Measurements from ENCODE around the gene KLF18. TPM values are rescaled to one million over a fixed set of nuclear protein-coding genes. Genes with fewer than 3 reads are reported as not detected.

The KLF18 gene
- polyA plus RNA-seq, 1 donor (not counting 4 experiments of a cell fraction or from before 2014, with no cell fraction given) = not detected

GRCh38 chr1:44090429-44091252, 50.8 kb downstream of the KLF18 start:
- Histone ChIP-seq H2AFZ (ENCODE audit: control insufficient read depth, low read length) (no peak overlapping the region), H3K4me2 (ENCODE audit: control insufficient read depth, extremely low read depth, insufficient read depth, low read depth, low read length) (no peak overlapping the region), H3K4me1 (ENCODE audit: control insufficient read depth, extremely low read depth, insufficient read depth, low read length) (peaks cover 2% of the 10 kb centered on the region), H3K9me3 (ENCODE audit: control insufficient read depth, low read depth, low read length) (no peaks in the 10 kb centered on the region), H3K9ac (ENCODE audit: control insufficient read depth, extremely low read depth, insufficient read depth, low read length) (no peak overlapping the region), H3K9me1 (ENCODE audit: control insufficient read depth, extremely low read depth, insufficient read depth, low read length) (no peaks in the 10 kb centered on the region), H3K36me3 (ENCODE audit: control insufficient read depth in 2 of 2, extremely low read depth in 1 of 2, insufficient read depth in 2 of 2, low read length in 2 of 2) (no peaks in the 10 kb centered on the region), H3K79me2 (ENCODE audit: control insufficient read depth, insufficient read depth, low read length) (no peaks in the 10 kb centered on the region), H3K4me3 (ENCODE audit: control insufficient read depth in 2 of 3, extremely low read depth in 1 of 3, insufficient read depth in 2 of 3, low read depth in 1 of 3, low read length in 3 of 3) (no peak overlapping the region), H3K27me3 (ENCODE audit: control insufficient read depth, extremely low read depth, insufficient read depth, low read length) (peaks cover 3% of the 10 kb centered on the region), H4K20me1 (ENCODE audit: control insufficient read depth, extremely low read depth, insufficient read depth, low read length) (no peaks in the 10 kb centered on the region), H3K27ac (ENCODE audit: control insufficient read depth, insufficient read depth, low read length) (no peak overlapping the region)
- FAIRE-seq = no peak
- TF ChIP-seq EZH2 (IDR thresholded peaks at IDR 0.05; ENCODE audit: low read length) (no peak), CTCF (optimal IDR thresholded peaks at IDR 0.05 in 1 of 3, IDR thresholded peaks at IDR 0.05 in 1 of 3, conservative IDR thresholded peaks at IDR 0.05 in 1 of 3; ENCODE audit: extremely low read depth in 1 of 3, insufficient read depth in 2 of 3, low read length in 3 of 3) (no peak)
- no peak for DNase-seq (ENCODE audit: low read depth, low spot score)
- dilution Hi-C loops (cut with MboI; ENCODE audit: extremely low pct_ligation_motif_present, low sequenced_read_pairs) = no loop called here

DNA sequence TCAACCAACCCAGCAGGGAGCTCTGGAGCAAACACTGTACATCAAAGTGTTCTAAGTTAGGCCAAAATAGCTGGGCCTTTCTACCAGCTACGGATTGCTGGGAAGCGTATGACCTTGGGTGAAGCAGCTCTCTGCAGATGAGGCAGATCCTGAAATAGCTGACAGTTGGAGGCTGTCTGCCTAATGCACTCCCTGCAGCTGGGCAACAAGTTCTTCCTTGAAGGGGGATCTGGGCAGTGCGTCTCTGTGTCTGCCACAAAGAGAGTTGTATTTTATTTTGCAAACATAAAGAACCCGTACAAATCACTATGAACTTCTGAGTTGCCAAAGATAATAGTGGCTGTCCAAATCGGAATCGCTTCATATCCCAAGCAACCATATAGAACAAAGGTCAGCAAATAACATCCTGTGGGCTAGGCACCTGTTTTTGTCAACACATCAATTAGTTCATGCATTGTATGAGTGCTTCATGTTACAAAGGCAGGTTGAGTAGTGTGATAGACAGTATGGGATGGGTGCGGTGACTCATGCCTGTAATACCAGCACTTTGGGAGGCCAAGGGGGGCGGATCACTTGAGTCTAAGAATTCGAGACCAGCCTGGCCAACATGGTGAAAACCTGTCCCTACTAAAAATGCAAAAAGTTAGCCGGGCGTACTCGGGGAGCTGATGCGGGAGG, 51.9 kb downstream of the KLF18 start:
- no peak overlapping the region for H3K27ac ChIP-seq (ENCODE audit: control insufficient read depth, insufficient read depth, low read length)
- H3K4me3 ChIP-seq (ENCODE audit: control insufficient read depth in 2 of 3, extremely low read depth in 1 of 3, insufficient read depth in 2 of 3, low read depth in 1 of 3, low read length in 3 of 3) = no peak overlapping the region
- FAIRE-seq (no peak), DNase-seq (ENCODE audit: low read depth, low spot score) (no peak)
- H3K4me1 ChIP-seq (ENCODE audit: control insufficient read depth, extremely low read depth, insufficient read depth, low read length) = peaks cover 7% of the 10 kb centered on the region
- H3K36me3 ChIP-seq (ENCODE audit: control insufficient read depth in 2 of 2, extremely low read depth in 1 of 2, insufficient read depth in 2 of 2, low read length in 2 of 2) = no peaks in the 10 kb centered on the region
- no peaks in the 10 kb centered on the region for H3K9me1 ChIP-seq (ENCODE audit: control insufficient read depth, extremely low read depth, insufficient read depth, low read length)
- no peaks in the 10 kb centered on the region for H4K20me1 ChIP-seq (ENCODE audit: control insufficient read depth, extremely low read depth, insufficient read depth, low read length)
- no peak overlapping the region for H3K4me2 ChIP-seq (ENCODE audit: control insufficient read depth, extremely low read depth, insufficient read depth, low read depth, low read length)
- no peak overlapping the region for H3K9ac ChIP-seq (ENCODE audit: control insufficient read depth, extremely low read depth, insufficient read depth, low read length)
- H3K9me3 ChIP-seq (ENCODE audit: control insufficient read depth, low read depth, low read length) = no peaks in the 10 kb centered on the region
- TF ChIP-seq EZH2 (IDR thresholded peaks at IDR 0.05; ENCODE audit: low read length) (no peak), CTCF (optimal IDR thresholded peaks at IDR 0.05 in 1 of 3, IDR thresholded peaks at IDR 0.05 in 1 of 3, conservative IDR thresholded peaks at IDR 0.05 in 1 of 3; ENCODE audit: extremely low read depth in 1 of 3, insufficient read depth in 2 of 3, low read length in 3 of 3) (no peak)
- H3K79me2 ChIP-seq (ENCODE audit: control insufficient read depth, insufficient read depth, low read length) = no peaks in the 10 kb centered on the region
- dilution Hi-C loops (cut with MboI; ENCODE audit: extremely low pct_ligation_motif_present, low sequenced_read_pairs) = no loop called here
- peaks cover 3% of the 10 kb centered on the region for H3K27me3 ChIP-seq (ENCODE audit: control insufficient read depth, extremely low read depth, insufficient read depth, low read length)
- H2AFZ ChIP-seq (ENCODE audit: control insufficient read depth, low read length) = no peak overlapping the region

Small RNAs within 50 kb of the gene (small RNA-seq; reads per million reads assigned to genes)
- gene AL035417.1 (ENCODE audit: insufficient read length in 3 of 3, low read depth in 3 of 3, low replicate concordance in 1 of 3) (0 reads per million in 3 experiments), gene OOSP1P1 (ENCODE audit: insufficient read length in 3 of 3, low read depth in 3 of 3, low replicate concordance in 1 of 3) (0 reads per million in 3 experiments), gene RF00019 (ENCODE audit: insufficient read length in 3 of 3, low read depth in 3 of 3, low replicate concordance in 1 of 3) (0 reads per million in 3 experiments), gene RN7SL479P (ENCODE audit: insufficient read length in 3 of 3, low read depth in 3 of 3, low replicate concordance in 1 of 3) (0 reads per million in 3 experiments)

Other genes with a start within 250 kb of the KLF18 start
- 27.2 to 49.5 TPM (median 36.0 TPM) in 3 replicates for gene ARTN, start 207.8 kb downstream of the KLF18 start, polyA plus RNA-seq
- gene IPO13, start 194.7 kb downstream of the KLF18 start, polyA plus RNA-seq = 20.7 to 40.0 TPM (median 35.7 TPM) in 3 replicates
- gene DPH2, start 171.6 kb downstream of the KLF18 start, polyA plus RNA-seq = 30.3 to 35.1 TPM (median 33.5 TPM) in 3 replicates
- gene ATP6V0B, start 166.7 kb downstream of the KLF18 start, polyA plus RNA-seq = 195 to 325 TPM (median 233 TPM) in 3 replicates
- gene B4GALT2, start 162.4 kb downstream of the KLF18 start, polyA plus RNA-seq = 39.6 to 60.7 TPM (median 50.4 TPM) in 3 replicates
- 5.2 to 6.2 TPM (median 5.2 TPM) in 3 replicates for gene CCDC24, start 150.0 kb downstream of the KLF18 start, polyA plus RNA-seq
- 4.3 to 7.5 TPM (median 5.3 TPM) in 3 replicates for gene SLC6A9, start 110.2 kb downstream of the KLF18 start, polyA plus RNA-seq
- gene KLF17, start 22.8 kb downstream of the KLF18 start, polyA plus RNA-seq = 0.03 TPM in 1 of 3 replicates, not detected in the others
- gene DMAP1, start 71.8 kb upstream of the KLF18 start, polyA plus RNA-seq = 25.9 to 30.0 TPM (median 27.2 TPM) in 3 replicates
- gene ERI3, start 213.6 kb upstream of the KLF18 start, polyA plus RNA-seq = 43.7 to 56.6 TPM (median 49.0 TPM) in 3 replicates

Measured in keratinocyte (primary cell).